Dedifferentiated amniotic fluid mesenchymal stem cell (primary cell): Measurements from ENCODE around the gene ADAMTS7.
A peak's percentile ranks its signal among the peaks of the same experiment; 100 is the strongest.
"Not testable (repeated sequence)": the region's sequence is repeated elsewhere in the genome, so short reads cannot be mapped to it uniquely, and the experiment has no call there.

Experiments used
- DNase-seq: peaks from one replicate; pipeline ENCODE4 v3.0.0-alpha.2; 2016; ENCODE audit errors: extremely low spot score

Gene ADAMTS7

GRCh38 chr15:78719819-78720450 is 91.3 kb downstream of the ADAMTS7 start:
- not testable (repeated sequence) for DNase-seq

GRCh38 chr15:78718837-78719236 is 92.4 kb downstream of the ADAMTS7 start:
- no peak for DNase-seq

DNA sequence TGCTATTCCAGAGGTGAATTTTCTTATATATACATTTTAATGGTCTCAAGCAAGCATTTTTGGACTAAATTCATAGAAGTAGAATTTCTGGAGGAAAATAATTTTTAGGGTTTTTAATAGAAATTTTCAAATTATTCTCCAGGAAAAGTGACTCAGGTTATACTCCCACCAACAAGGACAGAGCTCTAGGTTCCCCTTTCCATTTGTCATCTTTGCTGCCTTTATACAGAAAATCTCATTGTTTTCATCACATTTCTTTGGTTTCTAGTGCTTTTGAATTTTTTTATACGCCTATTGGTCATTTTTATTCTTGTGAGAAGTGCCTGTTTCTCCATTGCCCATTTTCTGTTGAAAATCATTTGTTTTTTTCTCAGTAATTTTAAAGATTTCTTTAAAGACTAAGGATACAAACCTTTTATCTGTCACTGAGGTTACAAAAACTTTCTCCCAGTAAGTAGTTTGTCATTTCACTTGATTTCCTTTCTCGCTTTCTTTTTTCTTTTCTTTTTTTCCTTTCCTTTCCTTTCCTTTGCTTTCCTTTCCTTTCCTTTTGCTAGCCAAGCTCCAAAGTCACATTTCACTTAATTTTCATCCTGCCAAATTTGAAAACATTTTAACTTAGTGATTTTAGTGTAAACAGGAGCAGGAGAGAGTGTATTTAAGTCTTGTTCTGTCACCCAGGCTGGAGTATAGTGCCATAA is 93.2 kb downstream of the ADAMTS7 start:
- DNase-seq = no peak

DNA sequence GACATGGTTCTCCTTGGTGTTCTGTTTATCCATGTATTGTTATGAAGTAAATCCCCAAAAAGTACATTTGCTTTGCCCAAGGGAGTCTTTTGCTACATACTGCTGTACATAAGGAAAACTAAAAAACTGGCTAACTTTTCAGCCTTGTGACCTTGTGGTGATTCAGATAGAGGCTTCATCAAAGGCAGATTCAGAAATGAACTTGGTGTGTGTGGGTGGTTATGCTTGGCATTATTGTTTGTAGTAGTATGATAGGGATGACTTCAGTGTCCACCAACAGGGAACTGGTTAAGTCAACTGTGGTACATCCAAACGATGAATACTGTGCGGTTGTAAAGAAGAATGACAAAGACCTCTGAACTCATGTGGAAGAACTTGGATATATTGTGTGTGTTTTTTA is 94.6 kb downstream of the ADAMTS7 start:
- no peak for DNase-seq

GRCh38 chr15:78715930-78716329 is 95.3 kb downstream of the ADAMTS7 start:
- no peak for DNase-seq

GRCh38 chr15:78715434-78715833 is 95.8 kb downstream of the ADAMTS7 start:
- DNase-seq = no peak

GRCh38 chr15:78714890-78715289 is 96.4 kb downstream of the ADAMTS7 start:
- no peak for DNase-seq

GRCh38 chr15:78712797-78713515 is 98.3 kb downstream of the ADAMTS7 start:
- no peak for DNase-seq

GRCh38 chr15:78711638-78712037 is 99.6 kb downstream of the ADAMTS7 start:
- DNase-seq = no peak

GRCh38 chr15:78709263-78709882 is 101.9 kb downstream of the ADAMTS7 start:
- peak; percentile 23 for DNase-seq
